HFFc6 (cell line): ENCODE data around the gene ZBTB8B. TPM values are rescaled to one million over a fixed set of nuclear protein-coding genes. Genes with fewer than 3 reads are reported as not detected.

Experiments
- DNase-seq: peaks from one replicate; pipeline ENCODE4 v3.0.0-alpha.2; 2018
- H3K27ac Mint-ChIP-seq: 2 replicates; pipeline ENCODE4 v1.8.0; 2020; ENCODE audit warnings: mild to moderate bottlenecking, mixed read lengths
- H3K27me3 Mint-ChIP-seq: 2 replicates; pipeline ENCODE4 v1.8.0; 2021; ENCODE audit warnings: mild to moderate bottlenecking, moderate library complexity, mixed read lengths; ENCODE audit not compliant: insufficient read depth
- H3K36me3 Mint-ChIP-seq: 2 replicates; pipeline ENCODE4 v1.8.0; 2021; ENCODE audit warnings: low read depth, mixed read lengths
- H3K4me1 Mint-ChIP-seq: 2 replicates; pipeline ENCODE4 v1.8.0; 2020; ENCODE audit warnings: low read depth, mixed read lengths
- H3K4me3 Mint-ChIP-seq: 2 replicates; pipeline ENCODE4 v1.8.0; 2020; ENCODE audit warnings: mild to moderate bottlenecking, moderate library complexity, mixed read lengths
- H3K9me3 Mint-ChIP-seq: 2 replicates; pipeline ENCODE4 v1.8.0; 2020; ENCODE audit warnings: mild to moderate bottlenecking, mixed read lengths
- CTCF ChIP-seq: fragments of 200-600 bp; sonication (generic); IDR thresholded peaks from 2 replicates; pipeline ENCODE4 v1.5.0; 2021; ENCODE audit warnings: antibody characterized with exemption, mild to moderate bottlenecking
- total RNA-seq, 6 experiments: library from RNA; stranded (reverse); fragmentation: NEBNext Ultra II Directional; extraction: Animal tissue kit (Norgen Biotek cat#: 25700); gene quantifications; 2 replicates in 1 of 6; 3 replicates in 5 of 6; pipeline ENCODE4 v1.2.3, GENCODE V29; 2021

Gene ZBTB8B
- total RNA-seq, 6 experiments from 2014 or later, result not detected

- H3K4me3 Mint-ChIP-seq, result peak overlapping the region; percentile 74
- no peak for DNase-seq
- H3K27ac Mint-ChIP-seq, result no peak overlapping the region
- peaks cover 3% of the 10 kb centered on the region for H3K36me3 Mint-ChIP-seq
- TF ChIP-seq CTCF, result no peak
- H3K27me3 Mint-ChIP-seq, result peaks cover 38% of the 10 kb centered on the region
- H3K4me1 Mint-ChIP-seq, result peaks cover 14% of the 10 kb centered on the region
- peaks cover 5% of the 10 kb centered on the region for H3K9me3 Mint-ChIP-seq
Observed at GRCh38 chr1:32464191-32464715, 619 bp upstream of the ZBTB8B start.

GRCh38 chr1:32465578-32465933, 684 bp downstream of the ZBTB8B start:
- H3K27me3 Mint-ChIP-seq, result peaks cover 44% of the 10 kb centered on the region
- peaks cover 14% of the 10 kb centered on the region for H3K4me1 Mint-ChIP-seq
- peak overlapping the region; percentile 56 for H3K4me3 Mint-ChIP-seq
- no peaks in the 10 kb centered on the region; the same call in 1 of the 2 replicates for H3K36me3 Mint-ChIP-seq
- H3K9me3 Mint-ChIP-seq, result no peaks in the 10 kb centered on the region
- no peak for TF ChIP-seq CTCF
- no peak for DNase-seq
- H3K27ac Mint-ChIP-seq, result no peak overlapping the region

- TF ChIP-seq CTCF, result no peak
- no peak for DNase-seq
- Mint-ChIP-seq H3K27me3 (peaks cover 49% of the 10 kb centered on the region), H3K27ac (no peak overlapping the region), H3K36me3 (no peaks in the 10 kb centered on the region; the same call in 1 of the 2 replicates), H3K4me3 (no peak overlapping the region), H3K4me1 (peaks cover 14% of the 10 kb centered on the region), H3K9me3 (no peaks in the 10 kb centered on the region)
Observed at GRCh38 chr1:32466761-32467160, 1.9 kb downstream of the ZBTB8B start.

GRCh38 chr1:32468791-32469190, 3.9 kb downstream of the ZBTB8B start:
- no peak for TF ChIP-seq CTCF
- H3K4me1 Mint-ChIP-seq, result peaks cover 14% of the 10 kb centered on the region
- H3K9me3 Mint-ChIP-seq, result no peaks in the 10 kb centered on the region
- H3K27ac Mint-ChIP-seq, result no peak overlapping the region
- peaks cover 47% of the 10 kb centered on the region for H3K27me3 Mint-ChIP-seq
- H3K36me3 Mint-ChIP-seq, result no peaks in the 10 kb centered on the region; the same call in 1 of the 2 replicates
- no peak overlapping the region for H3K4me3 Mint-ChIP-seq
- no peak for DNase-seq

GRCh38 chr1:32470431-32470830, 5.6 kb downstream of the ZBTB8B start:
- Mint-ChIP-seq H3K27me3 (peaks cover 35% of the 10 kb centered on the region), H3K27ac (no peak overlapping the region), H3K4me1 (peaks cover 4% of the 10 kb centered on the region), H3K4me3 (no peak overlapping the region), H3K9me3 (no peaks in the 10 kb centered on the region), H3K36me3 (no peaks in the 10 kb centered on the region; the same call in 1 of the 2 replicates)
- DNase-seq, result no peak
- no peak for TF ChIP-seq CTCF
